Measurements from ENCODE around the gene TYW1B.
"Not testable (repeated sequence)": the region's sequence is repeated elsewhere in the genome, so short reads cannot be mapped to it uniquely, and the experiment has no call there.

Gene TYW1B

GRCh38 chr7:72603073-72603472, 224.9 kb downstream of the TYW1B start:
- no peak for TF ChIP-seq CTCF (conservative IDR thresholded peaks at IDR 0.05; ENCODE audit: control insufficient read depth, insufficient read depth, low read depth, low read length)
- no peak for DNase-seq (ENCODE audit: low read depth)
- no peak overlapping the region for H3K4me3 ChIP-seq (ENCODE audit: control insufficient read depth, low read depth, low read length)

GRCh38 chr7:72601683-72602082, 226.3 kb downstream of the TYW1B start:
- H3K4me3 ChIP-seq (ENCODE audit: control insufficient read depth, low read depth, low read length); DNase-seq (ENCODE audit: low read depth): not testable (repeated sequence)

- H3K4me3 ChIP-seq (ENCODE audit: control insufficient read depth, low read depth, low read length): not testable (repeated sequence)
- peak; percentile 10 for DNase-seq (ENCODE audit: low read depth)
Measured at GRCh38 chr7:72590023-72590422, 238.0 kb downstream of the TYW1B start.

- not testable (repeated sequence) for H3K4me3 ChIP-seq (ENCODE audit: control insufficient read depth, low read depth, low read length)
- DNase-seq (ENCODE audit: low read depth): peak; percentile 20
Measured at GRCh38 chr7:72587267-72587666, 240.7 kb downstream of the TYW1B start.

- not testable (repeated sequence) for H3K4me3 ChIP-seq (ENCODE audit: control insufficient read depth, low read depth, low read length); DNase-seq (ENCODE audit: low read depth)
Measured at GRCh38 chr7:72584576-72584975, 243.4 kb downstream of the TYW1B start.

- not testable (repeated sequence) for H3K4me3 ChIP-seq (ENCODE audit: control insufficient read depth, low read depth, low read length); DNase-seq (ENCODE audit: low read depth)
Measured at GRCh38 chr7:72583620-72584361, 244.2 kb downstream of the TYW1B start.

GRCh38 chr7:72580142-72580770, 247.7 kb downstream of the TYW1B start:
- not testable (repeated sequence) for H3K4me3 ChIP-seq (ENCODE audit: control insufficient read depth, low read depth, low read length); DNase-seq (ENCODE audit: low read depth)

GRCh38 chr7:72577107-72577506, 250.9 kb downstream of the TYW1B start:
- no peak overlapping the region for H3K4me3 ChIP-seq (ENCODE audit: control insufficient read depth, low read depth, low read length)
- no peak for TF ChIP-seq CTCF (conservative IDR thresholded peaks at IDR 0.05; ENCODE audit: control insufficient read depth, insufficient read depth, low read depth, low read length)
- DNase-seq (ENCODE audit: low read depth): no peak

- not testable (repeated sequence) for H3K4me3 ChIP-seq (ENCODE audit: control insufficient read depth, low read depth, low read length); DNase-seq (ENCODE audit: low read depth)
Measured at GRCh38 chr7:72561988-72562387, 266.0 kb downstream of the TYW1B start.

GRCh38 chr7:72559546-72559945, 268.5 kb downstream of the TYW1B start:
- H3K4me3 ChIP-seq (ENCODE audit: control insufficient read depth, low read depth, low read length); DNase-seq (ENCODE audit: low read depth): not testable (repeated sequence)

- not testable (repeated sequence) for H3K4me3 ChIP-seq (ENCODE audit: control insufficient read depth, low read depth, low read length); DNase-seq (ENCODE audit: low read depth)
Measured at GRCh38 chr7:72556733-72557132, 271.3 kb downstream of the TYW1B start.

GRCh38 chr7:72555238-72555637, 272.8 kb downstream of the TYW1B start:
- not testable (repeated sequence) for H3K4me3 ChIP-seq (ENCODE audit: control insufficient read depth, low read depth, low read length)

GRCh38 chr7:72554401-72554800, 273.6 kb downstream of the TYW1B start:
- not testable (repeated sequence) for H3K4me3 ChIP-seq (ENCODE audit: control insufficient read depth, low read depth, low read length); DNase-seq (ENCODE audit: low read depth)

More at GRCh38 chr7:72555238-72555637, 272.8 kb downstream of the TYW1B start:
- DNase-seq (ENCODE audit: low read depth): not testable (repeated sequence)

- DNase-seq (ENCODE audit: low read depth): peak; percentile 4
- not testable (repeated sequence) for H3K4me3 ChIP-seq (ENCODE audit: control insufficient read depth, low read depth, low read length)
Measured at GRCh38 chr7:72550454-72550853, 277.5 kb downstream of the TYW1B start.

- not testable (repeated sequence) for DNase-seq (ENCODE audit: low read depth); H3K4me3 ChIP-seq (ENCODE audit: control insufficient read depth, low read depth, low read length)
Measured at GRCh38 chr7:72546586-72547237, 281.3 kb downstream of the TYW1B start.

- H3K4me3 ChIP-seq (ENCODE audit: control insufficient read depth, low read depth, low read length); DNase-seq (ENCODE audit: low read depth): not testable (repeated sequence)
Measured at GRCh38 chr7:72544531-72544930, 283.5 kb downstream of the TYW1B start.

All from fibroblast of mammary gland (primary cell).